ENCODE data around the gene ACOXL. TPM values are rescaled to one million over a fixed set of nuclear protein-coding genes. Genes with fewer than 3 reads are reported as not detected.
"Not testable (repeated sequence)": the region's sequence is repeated elsewhere in the genome, so short reads cannot be mapped to it uniquely, and the experiment has no call there.

ACOXL gene
- total RNA-seq, 1 donor = under 0.01 TPM

- no peak for DNase-seq (ENCODE audit: low read depth in 2 of 3, low spot score in 2 of 3)
These were observed 226.2 kb downstream of the ACOXL start for GRCh38 chr2:110958346-110959119.

GRCh38 chr2:110959198-110959597 lies 226.8 kb downstream of the ACOXL start:
- DNase-seq (ENCODE audit: low read depth in 2 of 3, low spot score in 2 of 3) = no peak

- DNase-seq (ENCODE audit: low read depth in 2 of 3, low spot score in 2 of 3) = no peak
These were observed 227.9 kb downstream of the ACOXL start for GRCh38 chr2:110960281-110960680.

GRCh38 chr2:110960954-110961353 lies 228.6 kb downstream of the ACOXL start:
- no peak for DNase-seq (ENCODE audit: low read depth in 2 of 3, low spot score in 2 of 3)

GRCh38 chr2:110961643-110962042 lies 229.3 kb downstream of the ACOXL start:
- not testable (repeated sequence) for DNase-seq (ENCODE audit: low read depth in 2 of 3, low spot score in 2 of 3)

GRCh38 chr2:110969696-110970095 lies 237.3 kb downstream of the ACOXL start:
- no peak for DNase-seq (ENCODE audit: low read depth in 2 of 3, low spot score in 2 of 3)

GRCh38 chr2:110970201-110970600 lies 237.8 kb downstream of the ACOXL start:
- DNase-seq (ENCODE audit: low read depth in 2 of 3, low spot score in 2 of 3) = no peak

GRCh38 chr2:110971811-110972210 lies 239.4 kb downstream of the ACOXL start:
- no peak for DNase-seq (ENCODE audit: low read depth in 2 of 3, low spot score in 2 of 3)

- DNase-seq (ENCODE audit: low read depth in 2 of 3, low spot score in 2 of 3) = no peak
These were observed 240.9 kb downstream of the ACOXL start for GRCh38 chr2:110973262-110973661.

- no peak for DNase-seq (ENCODE audit: low read depth in 2 of 3, low spot score in 2 of 3)
These were observed 245.0 kb downstream of the ACOXL start for GRCh38 chr2:110977403-110977802.

GRCh38 chr2:110978148-110978547 lies 245.8 kb downstream of the ACOXL start:
- no peak for DNase-seq (ENCODE audit: low read depth in 2 of 3, low spot score in 2 of 3)

GRCh38 chr2:110978756-110979470 lies 246.5 kb downstream of the ACOXL start:
- no peak for DNase-seq (ENCODE audit: low read depth in 2 of 3, low spot score in 2 of 3)

- no peak for DNase-seq (ENCODE audit: low read depth in 2 of 3, low spot score in 2 of 3)
These were observed 247.3 kb downstream of the ACOXL start for GRCh38 chr2:110979471-110980338.

- DNase-seq (ENCODE audit: low read depth in 2 of 3, low spot score in 2 of 3) = no peak
These were observed 248.1 kb downstream of the ACOXL start for GRCh38 chr2:110980339-110981062.

GRCh38 chr2:110983133-110983532 lies 250.8 kb downstream of the ACOXL start:
- DNase-seq (ENCODE audit: low read depth in 2 of 3, low spot score in 2 of 3) = no peak

GRCh38 chr2:110984694-110985490 lies 252.5 kb downstream of the ACOXL start:
- no peak for DNase-seq (ENCODE audit: low read depth in 2 of 3, low spot score in 2 of 3)

- DNase-seq (ENCODE audit: low read depth in 2 of 3, low spot score in 2 of 3) = no peak
These were observed 258.1 kb downstream of the ACOXL start for GRCh38 chr2:110990440-110990839.

GRCh38 chr2:110991911-110992310 lies 259.5 kb downstream of the ACOXL start:
- no peak for DNase-seq (ENCODE audit: low read depth in 2 of 3, low spot score in 2 of 3)

- no peak for DNase-seq (ENCODE audit: low read depth in 2 of 3, low spot score in 2 of 3)
These were observed 260.5 kb downstream of the ACOXL start for GRCh38 chr2:110992886-110993285.
